Stimulated activated CD8-positive, alpha-beta memory T cell treated with anti-CD3 and anti-CD28 coated beads, Interleukin-7, amount 100 ng/mL, for 48 hours (primary cell): ENCODE data around the gene PKIB.

ENCODE experiments used
- DNase-seq, 2 donors: peaks; one replicate each; pipeline ENCODE4 v3.0.0-alpha.2; 2020; ENCODE audit warnings: low read depth in 1 of 2; ENCODE audit errors: extremely low read depth in 1 of 2

The PKIB gene

GRCh38 chr6:122665929-122666328 is 55.7 kb downstream of the PKIB start:
- DNase-seq = no peak

- no peak for DNase-seq
Measured at GRCh38 chr6:122666418-122666817, 56.2 kb downstream of the PKIB start.

DNA sequence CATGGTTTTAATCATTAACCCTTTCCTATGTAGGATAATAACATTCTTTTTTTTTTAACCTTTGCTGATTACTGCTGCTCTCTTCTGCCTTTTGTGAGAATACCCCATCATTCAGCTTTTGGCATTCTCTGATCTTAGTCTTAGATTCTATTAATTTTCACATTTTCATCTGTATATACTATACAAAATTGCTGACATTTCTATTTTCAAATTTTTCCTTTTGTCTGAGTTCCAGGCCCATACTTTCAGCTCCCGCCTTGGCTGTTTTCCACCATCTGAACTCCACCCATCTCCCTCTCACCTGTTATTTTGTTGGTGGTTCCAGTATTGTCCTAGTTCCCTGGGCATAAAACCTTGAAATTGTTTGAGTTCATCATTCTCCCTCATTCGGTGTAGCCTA is 59.2 kb downstream of the PKIB start:
- DNase-seq = no peak

DNA sequence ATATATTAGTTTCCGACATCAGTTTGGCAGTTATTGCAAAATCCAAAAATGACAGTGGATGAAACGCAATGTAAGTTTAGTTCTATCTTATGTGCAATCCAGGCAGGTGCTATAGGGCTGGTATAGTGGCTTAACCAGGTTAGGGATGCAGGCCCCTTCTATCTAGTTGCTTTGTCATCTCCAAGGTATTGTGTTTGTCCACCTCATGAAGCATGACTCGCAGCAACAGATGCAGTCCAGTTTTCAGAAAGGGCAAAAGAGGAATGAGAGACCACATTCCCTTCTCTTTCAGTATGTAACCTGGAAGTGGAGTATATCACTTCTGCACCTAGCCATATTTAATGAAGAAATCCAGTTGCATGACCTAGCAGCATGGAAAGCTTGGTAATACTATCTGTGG is 59.7 kb downstream of the PKIB start:
- DNase-seq = no peak

DNA sequence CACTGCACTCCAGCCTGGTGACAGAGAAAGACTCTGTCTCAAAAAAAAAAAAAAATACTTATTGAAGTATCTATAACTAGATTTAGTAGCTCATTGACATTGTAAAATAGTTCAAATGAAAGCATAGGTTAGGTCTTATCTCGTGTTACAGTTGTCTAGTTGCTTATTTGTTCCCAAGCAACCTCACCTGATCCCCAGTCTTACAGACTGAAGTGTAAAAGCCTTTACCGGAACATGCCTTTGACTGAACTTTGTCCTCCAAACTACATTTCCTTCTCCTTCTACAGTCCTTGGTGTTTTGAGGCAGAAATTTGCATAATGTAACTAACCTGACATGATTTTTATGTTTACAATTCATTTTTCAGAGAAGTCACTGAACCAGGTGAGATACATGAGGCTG is 61.0 kb downstream of the PKIB start:
- no peak for DNase-seq

DNA sequence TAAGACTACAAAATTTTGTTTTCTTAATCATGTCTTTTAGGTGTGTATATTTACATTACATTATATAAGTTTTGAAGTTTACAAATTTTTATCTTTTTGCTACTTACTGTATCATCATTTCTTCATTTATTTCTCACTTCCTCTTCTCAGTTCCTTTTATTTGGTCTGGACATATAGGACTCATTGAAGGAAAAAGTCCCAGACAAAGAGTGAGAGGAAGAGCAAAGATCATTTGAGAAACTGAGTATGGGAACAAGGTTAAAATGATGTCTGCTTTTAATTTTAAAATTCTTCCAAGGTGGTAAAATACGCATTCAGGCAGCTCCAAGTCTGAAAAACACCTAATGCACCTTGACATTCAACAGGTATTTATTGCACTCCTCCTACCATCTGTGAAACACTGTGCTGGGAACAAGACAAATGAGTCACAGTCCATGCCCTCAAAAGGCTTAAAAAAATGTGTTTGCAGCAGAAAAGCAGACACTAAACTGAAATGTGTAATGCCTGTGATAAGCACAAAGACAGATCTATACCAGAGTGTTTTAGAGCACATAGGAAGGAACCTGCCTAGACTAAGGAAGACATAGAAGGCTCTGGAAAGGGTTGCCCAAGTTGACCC is 63.2 kb downstream of the PKIB start:
- no peak for DNase-seq

- no peak for DNase-seq
Measured at GRCh38 chr6:122676146-122676545, 65.9 kb downstream of the PKIB start.

- no peak for DNase-seq
Measured at GRCh38 chr6:122676688-122677087, 66.5 kb downstream of the PKIB start.

DNA sequence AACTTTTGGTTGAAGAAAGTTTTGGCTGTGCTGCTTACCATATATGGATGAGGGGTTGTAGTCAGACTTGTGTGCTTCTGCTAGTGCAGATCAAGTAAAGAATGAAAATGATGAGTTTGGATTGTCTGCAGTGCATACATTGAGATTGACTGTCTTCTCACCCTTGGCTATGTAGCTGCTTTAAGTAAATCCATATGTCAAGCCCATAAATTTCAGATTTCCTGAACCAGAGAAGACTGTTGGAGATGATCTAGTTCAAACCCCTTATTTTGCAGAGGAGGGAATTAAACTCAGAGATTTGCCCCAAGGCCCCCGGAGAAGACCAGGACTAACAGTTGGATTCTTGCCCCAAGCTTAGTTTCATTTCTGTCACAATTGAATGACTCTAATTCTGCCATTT is 67.2 kb downstream of the PKIB start:
- DNase-seq = no peak

DNA sequence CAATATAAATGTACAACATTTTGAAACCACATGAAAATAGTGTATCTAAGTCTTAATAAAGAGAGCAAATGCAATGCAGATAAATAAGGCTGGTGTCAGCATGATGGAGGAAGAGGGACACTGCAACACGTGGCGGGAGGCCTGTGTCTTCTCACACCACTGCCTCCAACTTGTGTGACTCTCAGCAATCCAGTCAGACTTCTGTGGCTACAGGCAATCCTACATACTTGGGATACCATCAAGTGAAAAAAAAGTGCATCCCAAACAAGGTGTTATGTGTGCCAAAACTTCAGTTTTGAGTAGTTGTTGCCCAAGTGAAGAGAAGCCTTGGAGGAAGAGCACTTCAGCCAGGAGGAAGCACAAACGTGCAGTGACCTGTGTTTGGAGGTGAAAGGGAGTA is 68.6 kb downstream of the PKIB start:
- DNase-seq = no peak

GRCh38 chr6:122681705-122682104 is 71.5 kb downstream of the PKIB start:
- DNase-seq = no peak

GRCh38 chr6:122683989-122684651 is 73.9 kb downstream of the PKIB start:
- DNase-seq = no peak

DNA sequence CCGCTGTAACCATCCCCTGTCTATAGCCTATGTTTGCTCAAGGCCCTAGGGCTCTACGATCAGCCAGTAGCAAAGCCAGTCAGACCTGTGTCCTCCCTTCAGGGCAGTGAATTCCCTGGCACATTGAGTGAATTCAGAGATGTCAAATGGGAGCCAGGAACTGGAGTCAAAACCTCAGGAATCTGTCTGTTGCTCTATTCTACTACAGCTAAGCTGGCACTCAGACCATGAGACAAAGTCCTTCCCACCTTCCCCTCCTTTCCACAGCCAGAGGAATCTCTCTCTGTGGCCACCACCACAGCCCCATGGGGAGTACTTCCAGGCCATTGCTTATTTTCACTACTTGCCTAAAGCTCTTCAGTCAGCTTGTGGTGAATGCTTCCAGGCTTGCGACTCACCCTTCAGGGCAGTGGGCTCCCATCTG is 82.0 kb downstream of the PKIB start:
- DNase-seq = no peak

GRCh38 chr6:122692807-122693580 is 82.8 kb downstream of the PKIB start:
- no peak for DNase-seq

DNA sequence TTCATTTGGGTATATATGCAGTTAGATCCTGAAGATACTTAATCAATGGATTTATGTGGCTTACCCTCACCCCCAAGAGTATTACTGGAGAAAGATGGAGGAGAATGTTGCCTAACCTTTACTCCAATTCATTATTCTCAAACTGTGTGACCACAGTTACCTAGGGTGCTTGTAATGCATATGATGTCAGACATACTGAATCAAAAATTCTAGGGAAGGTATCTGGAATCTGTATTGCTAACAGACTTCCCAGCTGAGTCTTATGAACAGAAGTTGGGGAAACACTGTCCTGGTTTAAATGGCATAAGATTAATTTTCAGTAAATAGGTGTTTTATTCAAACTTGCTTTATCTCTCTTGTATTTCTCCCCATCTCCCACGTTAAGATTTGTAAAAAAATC is 83.9 kb downstream of the PKIB start:
- no peak for DNase-seq

DNA sequence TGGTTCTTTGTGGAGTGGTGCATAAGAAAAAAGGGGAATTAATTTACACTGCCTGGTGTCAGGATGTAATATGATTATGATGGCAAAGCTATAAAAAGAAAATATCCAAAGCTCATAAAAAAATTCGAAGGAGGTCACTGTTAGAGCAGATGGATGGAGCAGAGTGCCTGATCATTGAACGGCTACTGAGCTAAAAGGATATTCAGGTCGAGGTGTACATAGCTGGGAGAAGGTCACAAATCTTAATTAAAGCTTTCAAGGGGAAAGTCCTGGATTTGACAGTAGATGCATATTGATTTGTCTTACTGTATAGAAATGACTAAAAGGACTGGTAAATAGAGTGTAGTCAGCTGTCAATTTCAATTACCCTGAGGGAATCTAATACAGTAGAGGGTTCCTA is 84.4 kb downstream of the PKIB start:
- DNase-seq = no peak

GRCh38 chr6:122695188-122695587 is 85.0 kb downstream of the PKIB start:
- DNase-seq = no peak

- no peak for DNase-seq
Measured at GRCh38 chr6:122696079-122696478, 85.9 kb downstream of the PKIB start.

- no peak for DNase-seq
Measured at GRCh38 chr6:122696853-122697252, 86.6 kb downstream of the PKIB start.

- no peak for DNase-seq
Measured at GRCh38 chr6:122697458-122697857, 87.3 kb downstream of the PKIB start.

DNA sequence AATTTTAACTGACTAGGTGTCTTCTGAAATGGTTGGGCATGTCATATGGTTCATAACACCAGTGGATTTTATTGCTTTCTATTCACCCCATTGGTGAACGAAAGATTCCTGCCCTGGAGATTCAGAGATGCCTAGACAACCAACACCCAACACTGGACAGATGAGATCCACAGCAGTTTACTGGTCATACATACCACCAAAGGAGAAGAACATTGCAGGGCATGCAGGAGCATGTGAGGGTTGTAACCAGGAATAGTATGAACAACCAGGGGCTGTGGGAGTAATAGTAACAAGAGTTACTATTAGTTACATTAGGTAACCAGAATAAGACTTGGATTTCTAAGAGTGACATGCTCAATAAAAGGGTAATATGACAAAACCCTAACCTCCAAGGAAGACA is 91.5 kb downstream of the PKIB start:
- DNase-seq = no peak

GRCh38 chr6:122702841-122703240 is 92.6 kb downstream of the PKIB start:
- no peak for DNase-seq
